ENCODE results near the gene ZNF385B. TPM values are rescaled to one million over a fixed set of nuclear protein-coding genes. Genes with fewer than 3 reads are reported as not detected.

The ZNF385B gene
- total and polyA plus RNA-seq, 2 donors (not counting 1 experiment from before 2014, with no cell fraction given), result not detected

GRCh38 chr2:179438654-179439053 is 422.8 kb downstream of the ZNF385B start:
- DNase-seq (no peak), ATAC-seq (ENCODE audit: low read depth) (no peak)
- H3K27me3 ChIP-seq (replicated peaks in 1 of 4; ENCODE audit: control extremely low read depth in 1 of 4, control insufficient read depth in 3 of 4, insufficient read depth in 4 of 4, low read length in 3 of 4), result peaks cover 0 to 4% (median 1%) of the 10 kb centered on the region in 4 experiments
- no peaks in the 10 kb centered on the region for H3K4me1 Mint-ChIP-seq
- 100% methylated on average over 1 of the region's 4 CpGs for WGBS (ENCODE audit: insufficient coverage)
- H3K36me3 ChIP-seq (replicated peaks in 1 of 2; ENCODE audit: control extremely low read depth in 1 of 2, control insufficient read depth in 1 of 2, extremely low read depth in 1 of 2, insufficient read depth in 2 of 2, low read length in 1 of 2), result no peaks in the 10 kb centered on the region
- peaks cover 24% of the 10 kb centered on the region for H3K27me3 Mint-ChIP-seq
- no peaks in the 10 kb centered on the region for H3K79me2 ChIP-seq (ENCODE audit: control insufficient read depth, insufficient read depth, low read length)
- no peak overlapping the region for H3K9ac ChIP-seq (ENCODE audit: low read length)
- no peaks in the 10 kb centered on the region for H3K9me3 ChIP-seq (ENCODE audit: control extremely low read depth in 1 of 3, control insufficient read depth in 2 of 3, insufficient read depth in 1 of 3, low read length in 2 of 3)
- no peaks in the 10 kb centered on the region for H3K9me3 Mint-ChIP-seq (ENCODE audit: insufficient read depth)
- H3K4me1 ChIP-seq (ENCODE audit: control insufficient read depth in 2 of 2, insufficient read depth in 2 of 2, low read length in 2 of 2), result no peaks in the 10 kb centered on the region
- no peak overlapping the region for H3K27ac ChIP-seq (ENCODE audit: low read length in 2 of 2)
- no peaks in the 10 kb centered on the region for H4K20me1 ChIP-seq (ENCODE audit: control insufficient read depth, insufficient read depth, low read length, poor library complexity, severe bottlenecking)
- CTCF ChIA-PET, result interaction anchor here (1.3 to 4.8 kb wide), 4 partner anchors 15 to 309 kb away, joined by 3 to 45 read pairs (median 6); no protein-coding TSS in a partner anchor
- POLR2A ChIA-PET, result no interaction called here
- TF ChIP-seq EZH2 (IDR thresholded peaks at IDR 0.05; ENCODE audit: borderline replicate concordance, insufficient read depth, low read depth, low read length, poor library complexity, severe bottlenecking) (no peak), CTCF (IDR thresholded peaks at IDR 0.05) (no peak)
- intact Hi-C loops (cut with micrococcal nuclease), result no loop called here
- H3K27ac Mint-ChIP-seq, result no peak overlapping the region
- no peak overlapping the region for H3K4me3 ChIP-seq (ENCODE audit: control extremely low read depth in 1 of 5, extremely low read depth in 1 of 5, insufficient read depth in 1 of 5, low read depth in 2 of 5, low read length in 4 of 5)
- H3K4me2 ChIP-seq (replicated peaks; ENCODE audit: low read depth, low read length, poor library complexity, severe bottlenecking), result no peak overlapping the region
- H3K4me3 Mint-ChIP-seq, result no peak overlapping the region
- no peak overlapping the region for H2AFZ ChIP-seq (ENCODE audit: insufficient read depth, low read depth, low read length, poor library complexity, severe bottlenecking)

GRCh38 chr2:179437430-179437829 is 424.0 kb downstream of the ZNF385B start:
- CTCF ChIA-PET, result no interaction called here
- Mint-ChIP-seq H3K9me3 (ENCODE audit: insufficient read depth) (no peaks in the 10 kb centered on the region), H3K27ac (no peak overlapping the region), H3K4me1 (no peaks in the 10 kb centered on the region), H3K4me3 (no peak overlapping the region), H3K27me3 (peaks cover 16% of the 10 kb centered on the region)
- POLR2A ChIA-PET, result no interaction called here
- ATAC-seq (ENCODE audit: low read depth) (no peak), DNase-seq (no peak)
- Histone ChIP-seq H3K79me2 (ENCODE audit: control insufficient read depth, insufficient read depth, low read length) (no peaks in the 10 kb centered on the region), H3K36me3 (replicated peaks in 1 of 2; ENCODE audit: control extremely low read depth in 1 of 2, control insufficient read depth in 1 of 2, extremely low read depth in 1 of 2, insufficient read depth in 2 of 2, low read length in 1 of 2) (no peaks in the 10 kb centered on the region), H3K9ac (ENCODE audit: low read length) (no peak overlapping the region), H4K20me1 (ENCODE audit: control insufficient read depth, insufficient read depth, low read length, poor library complexity, severe bottlenecking) (no peaks in the 10 kb centered on the region), H3K4me3 (ENCODE audit: control extremely low read depth in 1 of 5, extremely low read depth in 1 of 5, insufficient read depth in 1 of 5, low read depth in 2 of 5, low read length in 4 of 5) (no peak overlapping the region), H3K9me3 (ENCODE audit: control extremely low read depth in 1 of 3, control insufficient read depth in 2 of 3, insufficient read depth in 1 of 3, low read length in 2 of 3) (no peaks in the 10 kb centered on the region), H2AFZ (ENCODE audit: insufficient read depth, low read depth, low read length, poor library complexity, severe bottlenecking) (no peak overlapping the region), H3K27me3 (replicated peaks in 1 of 4; ENCODE audit: control extremely low read depth in 1 of 4, control insufficient read depth in 3 of 4, insufficient read depth in 4 of 4, low read length in 3 of 4) (peaks cover 0 to 4% (median 0%) of the 10 kb centered on the region in 4 experiments), H3K4me1 (ENCODE audit: control insufficient read depth in 2 of 2, insufficient read depth in 2 of 2, low read length in 2 of 2) (no peaks in the 10 kb centered on the region), H3K27ac (ENCODE audit: low read length in 2 of 2) (no peak overlapping the region), H3K4me2 (replicated peaks; ENCODE audit: low read depth, low read length, poor library complexity, severe bottlenecking) (no peak overlapping the region)
- intact Hi-C loops (cut with micrococcal nuclease), result no loop called here
- WGBS (ENCODE audit: insufficient coverage), result 100% methylated on average over 2 of the region's 3 CpGs
- TF ChIP-seq EZH2 (IDR thresholded peaks at IDR 0.05; ENCODE audit: borderline replicate concordance, insufficient read depth, low read depth, low read length, poor library complexity, severe bottlenecking), result no peak

Measured in B cell (primary cell).